CD4-positive, alpha-beta T cell treated with Interleukin-17A for 1 hour (primary cell): ENCODE data around the gene FAT1.

ENCODE experiments used
- DNase-seq: peaks from one replicate; pipeline ENCODE4 v3.0.0-alpha.2; 2020

The FAT1 gene

GRCh38 chr4:186749611-186750281, 26.1 kb upstream of the FAT1 start:
- no peak for DNase-seq

GRCh38 chr4:186746581-186746980, 22.9 kb upstream of the FAT1 start:
- no peak for DNase-seq

GRCh38 chr4:186743261-186743660, 19.6 kb upstream of the FAT1 start:
- DNase-seq: no peak

GRCh38 chr4:186740822-186741221, 17.2 kb upstream of the FAT1 start:
- DNase-seq: no peak

GRCh38 chr4:186739802-186740434, 16.3 kb upstream of the FAT1 start:
- DNase-seq: no peak

- DNase-seq: no peak
These were observed 15.7 kb upstream of the FAT1 start for GRCh38 chr4:186739317-186739716.

GRCh38 chr4:186738421-186738820, 14.8 kb upstream of the FAT1 start:
- no peak for DNase-seq

GRCh38 chr4:186737427-186737826, 13.8 kb upstream of the FAT1 start:
- no peak for DNase-seq

GRCh38 chr4:186736466-186736865, 12.8 kb upstream of the FAT1 start:
- no peak for DNase-seq

GRCh38 chr4:186734251-186734650, 10.6 kb upstream of the FAT1 start:
- DNase-seq: no peak

- no peak for DNase-seq
These were observed 10.1 kb upstream of the FAT1 start for GRCh38 chr4:186733778-186734177.

- DNase-seq: no peak
These were observed 7.0 kb upstream of the FAT1 start for GRCh38 chr4:186730621-186731020.

- DNase-seq: no peak
These were observed 6.2 kb upstream of the FAT1 start for GRCh38 chr4:186729856-186730255.

GRCh38 chr4:186728631-186729271, 5.1 kb upstream of the FAT1 start:
- DNase-seq: no peak

GRCh38 chr4:186727977-186728519, 4.4 kb upstream of the FAT1 start:
- no peak for DNase-seq

GRCh38 chr4:186727169-186727976, 3.7 kb upstream of the FAT1 start:
- no peak for DNase-seq

- no peak for DNase-seq
These were observed 2.9 kb upstream of the FAT1 start for GRCh38 chr4:186726426-186727168.

- no peak for DNase-seq
These were observed 2.1 kb upstream of the FAT1 start for GRCh38 chr4:186725469-186726425.

- no peak for DNase-seq
These were observed 1.3 kb upstream of the FAT1 start for GRCh38 chr4:186724864-186725468.

- no peak for DNase-seq
These were observed 605 bp upstream of the FAT1 start for GRCh38 chr4:186724058-186724863.
